T-helper 22 cell (primary cell): ENCODE results near the gene CECR2.

Source experiments
- DNase-seq: peaks from one replicate; pipeline ENCODE4 v3.0.0-alpha.2; 2020; ENCODE audit warnings: low read depth

The CECR2 gene

DNA sequence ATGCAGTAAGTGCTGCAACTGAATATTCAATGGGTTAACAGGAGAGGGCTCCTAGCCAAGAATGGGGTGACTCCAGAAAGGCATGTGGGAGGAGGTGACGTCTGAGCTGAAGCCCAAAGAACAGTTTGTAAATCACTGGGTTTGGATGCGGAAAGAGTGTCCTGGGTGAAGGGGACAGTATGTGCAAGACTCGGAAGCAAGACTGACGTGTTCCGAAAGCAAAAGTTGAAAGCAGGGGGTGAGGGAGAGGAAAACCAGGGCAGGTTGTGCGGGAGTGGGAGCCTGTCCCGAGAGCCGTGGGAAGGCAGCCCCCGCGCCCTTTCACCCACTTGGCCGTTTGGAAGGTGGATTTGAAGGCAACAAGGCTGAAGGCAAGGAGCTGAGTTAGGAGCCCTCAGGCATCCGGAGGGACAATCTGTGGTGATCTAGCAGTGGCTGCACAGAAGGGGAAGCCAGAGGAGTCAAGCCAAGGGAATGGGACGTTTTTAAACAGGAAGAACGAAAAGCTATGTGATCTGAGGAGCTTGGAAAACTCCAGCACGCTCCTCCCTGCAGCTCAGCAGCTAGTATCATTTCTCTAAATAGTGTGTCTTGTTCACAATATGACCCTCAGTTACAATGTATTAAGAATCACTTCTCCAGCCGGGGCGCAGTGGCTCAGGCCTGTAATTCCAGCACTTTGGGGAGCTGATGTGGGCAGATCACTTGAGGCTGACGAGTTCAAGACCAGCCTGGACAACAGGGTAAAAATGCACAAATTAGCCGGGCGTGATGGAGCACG, 201.8 kb downstream of the CECR2 start:
- no peak for DNase-seq

DNA sequence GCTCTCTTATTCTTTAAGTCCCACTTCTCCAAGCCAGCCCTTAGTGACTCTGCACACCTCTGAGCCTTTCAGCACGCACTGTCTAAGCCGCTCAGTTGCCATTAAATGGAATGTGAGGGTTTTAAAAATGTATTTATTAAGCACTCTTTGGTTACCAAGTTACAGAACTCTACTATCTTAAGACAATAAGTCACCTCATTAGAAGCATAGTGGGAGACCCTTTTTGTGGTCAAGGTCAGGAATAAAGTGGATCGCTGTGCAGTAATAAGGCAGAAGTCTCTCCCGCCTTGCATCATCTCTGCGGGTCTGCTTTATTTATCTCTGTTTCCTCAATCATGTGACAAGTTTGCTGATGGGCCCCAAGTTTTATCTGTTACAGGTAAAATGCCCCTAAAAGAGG, 205.9 kb downstream of the CECR2 start:
- DNase-seq = no peak

DNA sequence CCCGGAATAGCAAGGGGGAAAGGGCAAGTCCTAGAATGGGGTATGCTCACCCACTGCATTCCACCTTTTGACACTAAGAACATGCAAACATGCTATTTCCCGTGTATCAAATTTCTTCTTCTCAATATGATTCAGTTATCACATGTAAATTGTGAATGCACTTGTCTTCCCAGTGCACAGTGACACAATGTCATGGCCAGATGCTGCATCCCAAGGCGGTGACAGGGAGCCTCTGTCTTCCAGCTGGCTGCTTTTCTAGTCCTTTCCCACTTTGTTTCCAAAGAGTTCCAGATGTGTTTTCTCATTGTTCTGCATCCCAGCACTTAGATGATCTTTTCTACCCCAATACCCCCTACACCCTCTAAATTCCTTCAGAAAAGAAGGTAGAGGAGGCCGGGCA, 206.4 kb downstream of the CECR2 start:
- DNase-seq = no peak

DNA sequence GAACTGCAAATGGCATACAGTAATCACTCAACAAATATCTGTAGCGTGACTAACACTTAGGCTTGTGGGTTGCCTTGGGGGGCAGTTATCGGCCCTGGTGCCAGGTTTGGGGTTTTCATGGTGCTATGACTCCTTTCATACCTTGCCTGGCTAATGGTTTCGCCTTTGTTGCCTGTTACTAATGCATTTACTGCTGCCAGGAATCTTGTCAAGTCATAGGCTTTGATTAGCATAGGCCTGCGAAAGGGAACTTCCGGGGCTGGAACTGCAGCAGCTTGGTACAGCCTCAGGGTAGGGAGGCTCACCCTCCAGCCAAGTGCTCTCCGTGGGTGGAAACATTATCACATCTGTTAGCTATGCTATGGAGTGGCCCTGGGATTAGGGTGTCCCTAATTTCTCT, 207.2 kb downstream of the CECR2 start:
- no peak for DNase-seq

DNA sequence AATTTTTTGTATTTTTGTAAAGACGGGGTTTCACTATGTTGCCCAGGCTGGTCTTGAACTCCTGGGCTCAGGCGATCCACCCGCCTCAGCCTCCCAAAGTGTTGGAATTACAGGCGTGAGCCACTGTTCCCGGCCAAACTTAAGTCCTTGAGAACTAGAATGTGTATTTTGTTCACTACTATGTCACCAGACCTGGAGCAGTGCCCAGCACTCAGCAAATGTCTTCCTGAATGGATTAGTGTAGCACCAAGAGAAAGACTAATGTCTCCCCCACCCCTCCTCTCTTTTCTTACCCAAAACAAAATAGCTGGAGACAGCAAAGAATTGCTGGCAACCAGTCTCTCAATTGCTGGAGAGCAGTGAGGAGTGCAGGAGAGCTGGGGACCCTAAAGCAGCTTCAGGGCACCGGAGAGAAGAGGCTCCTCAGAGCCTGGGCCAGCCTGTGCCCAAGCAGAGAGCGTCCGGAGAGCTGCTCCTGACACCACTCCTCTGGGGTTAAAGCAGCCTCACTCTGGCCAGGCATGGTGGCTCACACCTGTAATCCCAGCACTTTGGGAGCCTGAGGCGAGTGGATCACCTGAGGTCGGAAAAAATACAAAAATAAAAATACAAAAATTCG, 209.0 kb downstream of the CECR2 start:
- no peak for DNase-seq

DNA sequence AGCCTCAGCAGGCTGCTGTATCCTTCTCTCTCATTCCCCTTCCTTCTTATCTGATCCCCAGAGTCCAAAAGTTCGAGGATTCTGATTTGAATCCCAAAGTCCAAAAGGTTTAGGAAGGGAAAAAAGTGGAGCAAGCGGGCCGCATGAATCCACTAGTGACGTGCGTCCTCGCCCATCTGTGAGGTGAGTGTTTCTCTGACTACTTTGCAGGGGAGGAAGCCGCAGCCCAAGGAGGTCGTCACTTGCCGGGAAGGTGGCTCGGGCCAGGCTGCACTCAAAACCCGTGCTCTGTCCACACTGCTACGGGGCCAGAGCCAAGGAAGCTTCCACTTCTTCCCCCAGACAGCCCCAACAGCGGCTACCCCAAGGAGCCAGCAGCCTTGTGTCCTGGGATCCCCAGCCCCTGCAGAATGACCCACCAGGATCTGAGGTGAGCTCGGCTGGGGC, 210.3 kb downstream of the CECR2 start:
- no peak for DNase-seq

DNA sequence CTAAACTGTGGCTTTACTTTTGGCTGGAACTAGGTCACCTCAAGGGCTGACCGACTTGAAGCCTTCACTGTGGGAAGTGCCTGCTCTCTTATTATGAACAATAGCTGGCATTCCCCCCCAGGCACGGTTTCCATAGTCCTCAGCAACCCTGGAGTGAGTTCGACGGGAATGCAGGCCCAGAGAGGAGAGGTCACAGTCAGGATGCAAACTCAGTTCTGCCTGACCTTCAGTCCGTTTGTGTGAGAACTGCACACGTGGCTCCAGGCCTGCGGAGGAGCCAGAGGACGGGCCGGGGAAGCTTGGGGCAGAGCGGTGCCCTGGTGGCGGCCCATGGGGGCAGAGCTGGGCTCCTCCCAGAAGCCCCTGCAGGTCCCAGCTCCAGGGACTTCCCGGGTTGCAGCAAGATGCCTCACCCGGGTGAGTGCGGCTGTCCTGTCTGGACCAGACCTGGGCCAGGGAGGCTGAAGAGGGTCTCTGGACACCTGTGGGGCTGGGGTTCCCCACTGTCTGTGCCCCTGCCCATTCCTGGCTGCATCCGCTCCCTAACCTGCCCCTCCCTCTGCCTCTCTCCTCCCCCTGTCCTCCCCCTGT, 211.3 kb downstream of the CECR2 start:
- no peak for DNase-seq

DNA sequence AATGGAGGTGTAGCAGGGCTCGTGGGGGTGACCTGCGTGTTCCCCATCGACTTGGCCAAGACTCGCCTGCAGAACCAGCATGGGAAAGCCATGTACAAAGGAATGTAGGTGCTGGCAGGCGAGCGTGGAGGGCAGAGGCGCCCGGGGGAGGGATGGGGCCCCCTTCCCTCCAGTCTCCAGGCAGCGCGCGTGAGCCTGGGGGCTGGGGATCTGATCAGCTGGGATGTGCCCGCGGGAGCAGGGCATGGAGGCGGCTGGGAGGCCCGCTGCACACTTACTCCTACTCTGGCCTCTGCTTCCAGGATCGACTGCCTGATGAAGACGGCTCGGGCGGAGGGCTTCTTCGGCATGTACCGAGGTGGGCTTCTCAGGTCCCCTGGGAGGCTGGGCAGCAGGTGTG, 211.8 kb downstream of the CECR2 start:
- no peak for DNase-seq

DNA sequence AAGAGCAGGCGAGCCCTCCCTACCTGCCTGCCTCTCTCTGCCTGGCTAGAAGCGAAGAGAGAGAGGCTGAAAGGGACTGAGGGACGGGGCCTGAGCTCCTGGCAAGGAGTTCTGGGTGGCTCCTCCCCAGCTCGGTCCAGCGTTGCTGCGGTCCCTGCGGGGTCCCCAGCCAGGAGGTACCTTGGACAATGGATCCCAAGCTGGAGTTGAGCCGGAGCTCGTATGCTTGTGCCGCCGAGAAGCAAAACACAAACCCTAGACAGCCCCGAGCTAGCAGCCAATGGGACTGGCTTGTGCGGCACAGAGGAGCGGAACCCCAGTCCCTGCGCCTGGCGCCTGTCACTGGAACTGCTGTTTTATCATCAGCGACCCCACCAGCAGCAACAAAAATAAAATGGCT, 212.4 kb downstream of the CECR2 start:
- DNase-seq = no peak

DNA sequence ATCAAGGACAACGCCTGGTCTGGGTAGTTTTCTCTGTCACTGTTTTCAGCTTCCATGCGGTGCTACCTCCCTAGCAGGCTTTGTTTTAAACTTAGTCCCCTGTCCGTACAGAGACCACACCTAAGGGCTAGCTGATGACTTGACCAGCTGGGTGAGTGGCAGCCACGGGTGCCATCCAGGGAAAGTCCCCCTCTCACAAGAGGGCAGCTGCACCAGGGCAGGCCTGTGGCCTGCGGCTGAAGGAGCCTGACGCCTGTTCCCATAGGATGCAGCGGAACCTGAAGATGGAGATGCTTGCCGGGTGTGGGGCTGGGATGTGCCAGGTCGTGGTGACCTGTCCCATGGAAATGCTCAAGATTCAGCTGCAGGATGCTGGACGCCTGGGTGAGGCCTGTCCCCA, 213.9 kb downstream of the CECR2 start:
- DNase-seq = no peak

DNA sequence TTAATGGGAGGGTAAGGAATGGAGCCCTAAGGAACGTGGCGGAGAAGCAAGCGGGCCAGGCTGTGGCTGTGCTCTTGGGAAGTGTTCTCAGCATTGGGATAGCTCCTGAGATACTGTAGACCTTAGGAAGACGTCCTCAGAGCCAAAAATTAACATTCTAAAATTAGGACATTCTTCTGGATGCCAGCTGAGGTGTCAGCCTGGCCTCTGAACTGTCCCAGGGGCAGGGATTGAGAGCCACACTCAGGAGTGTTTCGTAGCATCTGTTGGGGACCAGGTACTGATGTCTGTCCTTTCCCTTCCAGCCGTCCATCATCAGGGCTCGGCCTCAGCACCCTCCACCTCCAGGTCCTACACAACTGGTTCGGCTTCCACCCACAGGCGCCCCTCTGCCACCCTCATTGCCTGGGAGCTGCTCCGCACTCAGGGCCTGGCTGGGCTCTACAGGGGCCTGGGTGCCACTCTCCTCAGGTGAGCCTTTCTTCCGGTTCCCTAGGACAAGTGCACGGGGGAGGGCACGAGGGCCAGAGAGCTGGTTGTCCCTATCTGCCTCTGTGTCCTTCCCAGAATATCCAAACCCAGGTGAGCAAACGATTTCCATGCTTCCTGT, 217.7 kb downstream of the CECR2 start:
- no peak for DNase-seq

DNA sequence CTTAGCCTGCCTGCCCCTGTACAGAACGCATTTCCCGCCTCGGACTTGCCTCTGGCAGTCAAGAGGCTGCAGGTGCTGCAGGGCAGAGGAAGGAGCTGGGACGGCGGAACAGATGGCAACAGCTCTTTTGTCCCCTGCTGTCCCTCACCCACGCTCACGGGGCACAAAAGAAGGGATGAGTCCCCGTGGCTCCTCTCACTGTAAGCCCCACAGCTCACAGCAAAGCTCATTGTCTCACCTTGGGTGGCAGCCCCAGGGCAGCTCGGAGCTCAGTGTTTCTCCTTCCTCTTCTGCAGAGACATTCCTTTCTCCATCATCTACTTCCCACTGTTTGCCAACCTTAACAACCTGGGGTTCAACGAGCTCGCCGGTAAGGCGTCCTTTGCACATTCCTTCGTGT, 218.4 kb downstream of the CECR2 start:
- DNase-seq = no peak

DNA sequence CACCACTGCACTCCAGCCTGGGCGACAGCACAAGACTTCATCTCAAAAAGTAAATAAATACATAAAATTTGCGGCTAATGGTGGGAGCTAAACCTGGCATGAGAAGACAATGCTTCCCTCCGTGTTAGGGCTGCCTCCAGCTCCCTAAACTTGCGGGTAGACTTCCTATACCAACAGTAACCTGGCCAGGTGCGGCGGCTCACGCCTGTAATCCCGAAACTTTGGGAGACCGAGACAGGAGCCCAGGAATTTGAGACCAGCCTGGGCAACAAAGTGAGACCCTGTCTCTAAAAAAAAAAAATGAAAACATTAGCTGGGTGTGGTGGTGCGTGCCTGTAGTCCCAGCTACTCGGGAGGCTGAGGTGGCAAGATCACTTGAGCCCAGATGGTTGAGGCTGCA, 219.3 kb downstream of the CECR2 start:
- DNase-seq = no peak

DNA sequence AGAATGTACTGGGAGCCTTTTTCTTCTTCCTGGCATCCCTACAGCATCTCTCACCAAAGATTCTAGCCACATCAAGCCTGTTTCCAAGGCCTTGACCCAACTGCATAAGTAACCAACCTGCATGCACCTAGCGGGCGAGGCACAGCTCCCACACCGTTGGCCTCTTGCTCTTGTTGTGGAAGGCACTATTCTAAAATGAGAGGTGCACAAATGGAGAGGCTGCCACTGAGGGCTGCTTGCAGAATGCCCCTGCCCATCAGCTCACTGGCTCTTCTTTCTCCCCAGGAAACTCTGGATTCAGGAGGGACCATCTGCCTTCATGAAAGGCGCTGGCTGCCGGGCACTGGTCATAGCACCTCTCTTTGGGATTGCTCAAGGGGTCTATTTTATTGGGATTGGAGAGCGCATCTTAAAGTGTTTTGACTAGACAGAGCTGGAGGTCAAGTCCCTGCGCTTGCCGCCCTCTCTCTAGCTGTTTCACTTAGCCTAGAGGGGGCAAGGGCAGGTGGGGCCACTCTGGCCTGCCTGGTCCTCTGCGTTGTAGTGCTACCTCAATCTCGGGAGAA, 220.6 kb downstream of the CECR2 start:
- no peak for DNase-seq

DNA sequence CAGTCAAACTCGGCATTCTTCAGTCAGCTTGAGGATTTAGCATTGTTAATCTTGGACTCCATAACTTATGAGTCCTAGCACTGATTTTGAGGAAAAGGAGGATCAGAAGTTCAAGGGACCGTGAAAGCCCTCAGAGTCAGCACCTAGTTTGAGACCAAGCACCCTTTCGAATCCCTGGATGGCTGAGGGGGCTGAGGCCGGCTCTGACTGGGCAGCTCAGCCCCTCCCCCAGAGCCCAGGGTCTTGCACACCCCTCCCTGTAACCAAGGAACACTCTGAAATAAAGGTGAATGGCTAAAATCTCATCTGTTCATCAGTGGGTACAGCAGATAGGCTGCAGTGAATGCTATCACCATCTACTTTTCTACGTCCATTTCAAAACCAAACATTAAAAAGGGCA, 221.3 kb downstream of the CECR2 start:
- DNase-seq = no peak

DNA sequence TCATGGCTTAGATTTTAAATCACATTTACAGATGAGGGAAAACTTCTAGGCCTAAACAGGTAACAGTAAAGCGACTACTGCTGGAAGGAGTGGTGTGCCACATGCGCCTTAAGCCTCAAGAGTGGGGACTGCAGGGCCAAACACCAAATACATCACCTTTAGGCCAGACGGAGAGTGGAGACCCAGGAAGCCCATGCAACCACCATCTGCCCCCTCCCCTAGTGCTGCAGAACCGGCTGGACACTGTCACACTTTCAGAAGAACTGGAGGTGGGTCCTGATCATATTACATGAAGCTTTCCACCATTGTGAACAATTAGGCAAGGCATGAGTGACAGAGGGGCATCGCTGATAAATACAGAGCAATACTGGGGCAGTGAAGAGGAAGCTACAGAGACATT, 222.9 kb downstream of the CECR2 start:
- DNase-seq = no peak

DNA sequence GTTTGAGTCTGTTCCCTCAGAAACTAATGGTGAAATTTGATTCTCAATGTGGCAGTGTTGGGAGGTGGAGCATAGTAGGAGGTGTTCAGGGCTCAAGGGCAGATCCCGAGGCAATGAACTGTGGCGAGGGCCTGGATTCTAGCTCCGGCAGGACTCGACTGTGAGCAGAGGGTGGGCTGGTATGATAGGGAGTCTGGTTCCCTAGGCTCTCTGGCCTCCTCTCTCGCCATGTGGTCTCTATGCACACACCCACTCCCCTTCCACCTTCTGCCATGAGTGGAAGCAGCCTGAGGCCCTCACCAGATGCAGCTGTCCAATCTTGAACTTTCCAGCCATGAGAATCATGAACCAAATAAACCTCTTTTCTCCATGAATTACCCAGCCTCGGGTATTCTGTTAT, 227.0 kb downstream of the CECR2 start:
- no peak for DNase-seq

DNA sequence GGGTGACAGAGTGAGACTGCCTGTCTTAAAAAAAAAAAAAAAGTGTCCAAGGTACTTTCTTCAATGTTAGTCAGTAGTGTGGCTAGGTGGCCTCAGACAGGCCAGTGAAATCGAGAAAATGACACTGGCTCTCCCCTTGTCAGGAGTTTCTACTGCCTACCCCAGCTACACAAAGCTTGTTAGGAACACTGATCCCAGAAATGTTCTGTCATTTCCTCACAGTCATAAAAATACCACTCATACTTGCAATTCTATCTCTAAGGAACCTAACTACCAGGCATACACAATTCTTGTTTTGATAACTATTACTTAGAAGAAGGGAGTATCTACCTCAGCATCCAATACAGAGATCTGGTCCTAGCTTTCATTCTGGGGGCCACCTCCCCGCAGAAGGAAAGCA, 228.0 kb downstream of the CECR2 start:
- no peak for DNase-seq

DNA sequence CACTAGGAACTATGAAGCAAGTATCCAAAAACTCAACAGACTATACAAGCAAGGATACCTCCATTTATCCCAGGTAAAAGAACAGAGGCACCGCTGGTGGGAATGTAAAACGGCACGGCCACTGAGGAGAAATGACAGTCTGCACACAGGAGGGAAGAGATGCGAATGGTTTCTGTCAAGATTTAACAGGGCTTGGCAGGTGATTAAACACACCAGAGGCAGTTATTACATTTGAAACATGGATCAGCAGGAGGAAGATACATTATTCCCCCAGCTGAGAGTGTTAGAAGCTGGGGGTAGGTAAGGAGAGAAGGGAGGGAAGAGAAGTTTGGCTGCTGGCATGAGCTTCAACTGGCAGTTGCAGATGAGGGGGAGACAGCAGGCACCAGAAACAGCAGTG, 229.1 kb downstream of the CECR2 start:
- no peak for DNase-seq

DNA sequence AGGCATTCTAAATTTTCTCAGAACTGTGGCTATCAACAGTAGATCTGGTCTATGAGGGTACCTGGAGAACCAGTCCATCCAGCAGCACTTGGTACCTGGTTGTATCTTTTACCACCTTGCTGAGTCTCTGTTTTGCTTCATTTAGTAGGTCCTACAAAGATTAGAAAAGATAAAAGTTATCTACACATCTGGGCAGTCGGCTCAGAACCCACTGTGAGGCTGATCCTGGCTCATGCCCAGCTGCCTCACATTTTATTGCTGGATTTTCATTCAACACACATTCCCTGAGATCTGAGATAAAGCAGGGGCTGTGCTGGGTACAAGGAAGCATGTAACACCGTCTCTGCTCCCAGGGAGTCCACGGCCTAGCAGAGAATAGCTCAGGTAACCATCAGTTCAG, 231.8 kb downstream of the CECR2 start:
- no peak for DNase-seq

DNA sequence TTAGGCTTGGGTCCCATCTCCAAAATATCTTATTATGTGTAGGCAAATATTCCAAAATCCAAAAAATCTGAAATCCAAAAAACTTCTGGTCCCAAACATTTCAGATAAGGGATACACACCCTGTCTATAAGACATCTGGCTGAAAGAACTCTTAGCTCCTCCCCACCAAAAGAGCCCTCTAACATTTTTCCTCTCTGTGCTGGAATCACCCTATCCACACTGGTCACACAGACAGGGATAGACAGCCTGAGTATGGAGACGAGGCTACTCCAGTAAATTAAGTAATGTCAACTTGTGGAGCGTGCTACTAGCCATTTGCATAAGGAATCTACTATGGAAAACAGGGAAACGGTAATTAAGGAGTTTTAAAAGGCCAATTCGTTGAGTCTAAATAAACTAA, 234.4 kb downstream of the CECR2 start:
- no peak for DNase-seq

DNA sequence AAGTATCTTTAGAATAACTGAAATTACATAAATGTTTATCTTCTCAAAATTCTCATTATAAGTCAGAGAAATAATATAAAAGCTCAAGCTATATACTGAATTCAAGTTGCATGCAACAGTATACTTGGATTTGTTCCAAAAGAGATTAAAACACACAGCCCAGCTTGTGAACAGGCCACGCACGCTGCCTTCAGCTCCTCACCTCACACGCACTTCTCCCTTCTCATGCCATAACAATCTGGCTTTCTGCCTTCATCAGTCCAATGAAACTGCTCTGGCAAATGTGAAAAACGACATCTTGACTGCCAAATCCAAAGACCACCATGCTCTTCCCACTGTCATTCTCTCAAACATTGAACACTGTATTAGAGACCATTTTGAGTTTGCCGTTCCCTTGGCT, 237.2 kb downstream of the CECR2 start:
- no peak for DNase-seq
